ENCODE measurements around the gene DDX41.
"Not testable (repeated sequence)": the region's sequence is repeated elsewhere in the genome, so short reads cannot be mapped to it uniquely, and the experiment has no call there.

The DDX41 gene

DNA sequence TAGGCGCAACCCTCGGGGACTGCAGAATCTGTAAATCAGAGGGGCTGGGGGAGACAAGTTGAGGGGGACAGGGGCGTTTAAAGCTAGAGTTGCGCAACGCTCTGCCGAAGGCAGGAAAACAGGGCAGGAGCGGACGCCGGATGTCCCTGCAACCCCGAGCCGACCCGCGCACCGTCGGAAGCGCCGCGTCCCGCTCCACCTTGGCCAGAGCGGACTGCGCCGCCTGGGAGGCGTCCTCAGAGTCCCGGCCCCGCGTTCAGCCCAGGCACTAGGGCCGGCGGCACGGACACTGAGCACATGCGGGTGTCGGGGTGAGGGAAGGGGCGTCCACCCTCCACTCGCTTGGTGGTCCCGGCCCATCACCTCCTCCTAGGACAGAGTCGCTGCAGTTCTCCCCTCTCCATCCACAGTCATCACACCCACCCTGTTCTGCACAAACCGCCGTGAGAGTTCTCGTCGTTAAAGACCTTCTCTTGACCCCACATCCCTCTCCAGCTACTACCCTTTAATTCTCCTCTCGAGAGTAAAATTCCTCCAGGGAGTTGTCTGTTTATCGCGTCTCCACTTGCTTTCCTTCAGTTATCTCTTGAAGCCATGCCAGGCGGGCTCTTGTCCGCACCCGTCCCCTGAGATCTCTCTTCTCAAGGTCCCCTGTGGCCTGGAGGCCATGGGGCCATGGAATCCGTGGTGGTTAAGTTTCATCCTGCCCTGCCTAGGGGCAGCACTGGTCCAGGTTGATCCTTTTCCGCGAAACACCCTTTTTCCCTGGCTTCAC lies 18.6 kb downstream of the DDX41 start:
- no peak for DNase-seq (ENCODE audit: low read depth, low spot score)

DNA sequence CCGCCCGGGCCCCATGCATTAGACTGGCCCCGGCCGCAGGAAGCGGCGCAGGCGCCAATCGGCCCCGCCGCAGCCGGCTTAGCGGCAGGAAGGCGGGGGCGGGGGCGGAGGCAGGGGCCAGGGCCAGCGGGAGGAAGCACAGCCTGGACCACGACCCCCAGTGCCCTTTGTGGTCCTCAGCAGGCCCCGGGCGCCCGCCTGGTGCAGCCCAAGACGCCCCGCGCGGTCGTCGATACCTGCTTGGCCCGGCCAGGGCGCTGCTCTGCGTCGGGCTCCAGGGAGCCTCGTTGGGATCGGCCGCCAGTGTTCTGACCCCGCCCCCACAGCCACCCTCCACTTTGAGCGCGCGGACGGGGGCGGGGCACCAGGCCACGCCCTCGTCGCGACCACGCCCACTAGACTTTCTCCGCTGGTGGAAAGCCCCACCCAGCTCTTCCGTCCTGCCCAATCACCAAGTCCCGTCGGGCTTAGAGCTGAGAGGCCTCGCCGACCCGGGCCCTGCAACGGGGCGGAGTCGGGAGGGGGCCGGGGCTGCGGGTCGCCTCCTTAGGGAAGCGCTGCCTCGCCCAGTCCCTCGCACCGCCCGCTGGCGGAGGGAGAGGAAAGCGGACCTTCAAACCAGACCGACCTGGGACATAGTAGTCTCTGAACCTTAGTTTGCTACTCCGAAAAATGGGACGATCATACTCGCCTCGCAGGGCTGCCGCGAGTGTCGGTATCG lies 19.3 kb downstream of the DDX41 start, which contains the start of gene PDLIM7:
Gene PDLIM7, minus strand, starts transcription at position 313 of the 721 bp plus-strand sequence. CDS start 1,092 bp downstream, outside the sequence.
- DNase-seq (ENCODE audit: low read depth, low spot score), result peak; percentile 100

DNA sequence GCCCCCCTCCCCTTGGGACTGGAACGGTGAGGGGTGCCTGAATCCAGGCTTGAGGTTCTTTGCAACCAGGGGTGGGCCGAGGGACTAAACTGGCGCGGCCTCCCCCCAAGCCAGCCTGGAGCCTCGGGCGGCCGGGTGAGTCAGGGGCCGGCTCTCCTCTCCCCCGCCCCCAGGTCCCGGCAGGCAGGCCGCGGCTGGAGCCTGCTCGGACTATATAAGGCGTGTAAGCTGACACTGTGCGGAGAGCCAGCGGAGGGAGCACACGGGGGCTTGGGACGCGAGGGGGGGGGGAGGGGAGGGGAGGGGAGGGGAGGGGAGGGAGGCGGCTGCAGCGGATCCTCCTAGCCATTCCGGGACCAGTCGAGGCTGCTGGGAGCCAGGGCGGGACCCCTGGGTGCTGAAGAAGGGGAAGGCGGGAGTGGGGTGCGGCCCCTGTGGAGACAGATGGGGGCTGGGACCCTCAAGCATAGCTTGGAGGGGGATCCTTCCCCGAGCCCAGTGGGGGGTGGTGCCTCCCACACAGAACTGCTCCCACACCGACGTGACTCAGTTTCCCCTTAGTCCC lies 20.0 kb downstream of the DDX41 start:
- peak; percentile 94 for DNase-seq (ENCODE audit: low read depth, low spot score)

DNA sequence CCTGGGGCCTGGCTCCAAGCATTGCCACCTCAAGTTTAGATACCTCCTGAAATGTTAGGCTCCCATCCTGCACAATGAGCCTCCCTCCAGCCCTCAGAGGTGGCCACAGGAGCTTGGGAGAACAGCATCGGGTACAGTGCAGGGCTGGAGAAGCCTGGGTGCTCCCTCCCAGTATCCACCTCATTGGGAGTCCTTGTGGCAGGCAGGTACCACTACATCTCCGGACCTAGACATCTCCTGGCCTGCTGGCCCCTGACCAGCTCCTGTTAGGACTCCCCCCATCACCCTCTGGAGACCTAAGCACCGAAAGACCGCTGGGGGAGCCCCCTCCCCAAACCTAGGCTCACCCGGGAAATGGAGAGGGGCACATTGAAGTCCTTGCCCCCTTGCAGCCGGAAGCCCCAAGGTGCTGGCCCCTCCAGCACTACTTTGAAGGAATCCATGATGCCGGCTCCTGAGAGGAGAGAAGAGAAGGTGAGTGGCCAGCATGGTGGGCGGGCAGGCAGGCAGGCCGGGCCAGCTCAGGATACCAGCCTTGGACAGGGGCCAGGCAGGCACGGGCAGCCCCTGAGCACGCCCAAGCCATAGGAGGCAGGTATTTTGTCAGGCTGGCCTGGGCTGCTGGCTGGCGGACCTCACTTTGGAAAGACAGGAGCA lies 20.6 kb downstream of the DDX41 start:
- peak; percentile 71 for DNase-seq (ENCODE audit: low read depth, low spot score)

DNA sequence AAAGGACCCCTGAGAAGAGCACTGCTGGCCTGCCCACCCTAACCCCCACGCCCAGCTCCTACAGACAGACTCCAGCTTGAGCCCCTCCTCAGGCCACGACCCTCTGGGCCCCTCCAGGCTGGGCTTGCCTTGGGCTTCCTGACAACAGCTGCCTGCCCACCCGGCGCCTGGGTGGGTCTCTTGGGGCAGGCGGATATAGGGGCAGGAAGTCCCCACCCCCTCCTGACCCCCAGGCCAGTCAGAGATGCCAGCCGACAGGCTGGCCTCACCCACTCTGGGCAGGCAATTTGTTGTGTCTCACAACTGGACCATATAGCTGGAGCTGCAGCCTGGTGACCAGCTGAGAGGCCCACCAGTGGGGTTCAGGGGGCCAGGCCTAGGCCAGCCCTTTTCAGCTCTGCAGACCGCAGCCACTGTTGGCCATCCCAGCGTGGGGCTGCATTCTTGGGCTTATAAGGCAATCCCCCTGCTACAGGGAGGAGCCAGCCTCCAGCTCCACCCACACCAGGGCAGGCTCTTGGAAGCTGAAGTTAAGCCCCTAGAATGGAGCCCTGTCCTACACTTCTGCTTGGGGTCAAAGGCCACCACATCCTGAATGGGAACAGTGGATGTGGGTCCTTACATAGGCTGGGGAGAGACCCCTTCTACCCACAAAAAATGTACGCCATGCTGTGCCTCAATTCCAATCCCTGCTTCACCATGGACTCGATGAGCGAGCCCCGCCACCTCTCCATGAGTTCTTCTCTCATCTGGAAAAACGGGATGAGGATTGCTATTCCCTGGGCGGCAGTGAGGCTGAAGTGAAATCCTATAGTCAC lies 21.3 kb downstream of the DDX41 start:
- DNase-seq (ENCODE audit: low read depth, low spot score), result peak; percentile 90

DNA sequence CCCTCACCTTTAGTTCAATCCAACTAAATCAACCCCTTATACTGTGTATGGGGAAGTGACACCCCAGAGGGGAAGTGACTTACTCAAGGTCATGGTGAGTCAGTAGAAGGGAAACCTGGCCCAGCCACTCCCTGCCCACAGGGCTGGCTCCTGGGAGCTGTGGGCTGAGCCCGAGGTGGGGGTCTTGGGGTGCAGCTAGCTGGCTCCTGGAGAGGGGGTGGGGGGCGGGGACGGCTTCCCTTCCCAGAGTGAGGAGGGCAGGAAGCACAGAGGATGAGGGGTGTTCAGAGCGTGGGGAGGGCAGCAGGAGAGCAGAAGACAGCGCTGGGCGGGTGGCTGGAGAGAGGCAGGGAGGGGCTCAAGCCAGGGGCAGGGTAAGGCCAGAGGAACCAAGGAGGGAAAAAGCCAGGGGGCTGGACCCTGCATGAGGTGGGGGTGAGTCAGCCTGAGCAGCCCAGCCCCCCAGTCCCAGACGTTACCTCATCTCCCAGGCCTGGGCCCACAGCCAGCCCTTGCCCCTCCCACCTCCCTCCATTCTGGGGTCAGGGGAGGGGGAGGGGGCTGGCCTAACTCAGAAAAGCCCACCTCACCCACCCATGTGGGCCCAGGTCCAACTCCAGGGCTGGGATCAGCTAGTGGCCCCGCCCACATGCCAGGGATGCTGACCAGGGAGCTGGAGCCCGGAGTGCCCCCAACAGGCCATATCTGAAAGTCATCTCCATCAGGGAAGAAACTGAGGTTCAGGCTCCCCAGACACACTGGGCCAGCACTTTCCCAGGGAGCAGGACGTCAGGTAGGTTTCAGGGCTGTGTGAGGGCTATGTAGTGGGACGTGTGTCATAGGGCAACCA lies 22.2 kb downstream of the DDX41 start:
- DNase-seq (ENCODE audit: low read depth, low spot score), result peak; percentile 80

DNA sequence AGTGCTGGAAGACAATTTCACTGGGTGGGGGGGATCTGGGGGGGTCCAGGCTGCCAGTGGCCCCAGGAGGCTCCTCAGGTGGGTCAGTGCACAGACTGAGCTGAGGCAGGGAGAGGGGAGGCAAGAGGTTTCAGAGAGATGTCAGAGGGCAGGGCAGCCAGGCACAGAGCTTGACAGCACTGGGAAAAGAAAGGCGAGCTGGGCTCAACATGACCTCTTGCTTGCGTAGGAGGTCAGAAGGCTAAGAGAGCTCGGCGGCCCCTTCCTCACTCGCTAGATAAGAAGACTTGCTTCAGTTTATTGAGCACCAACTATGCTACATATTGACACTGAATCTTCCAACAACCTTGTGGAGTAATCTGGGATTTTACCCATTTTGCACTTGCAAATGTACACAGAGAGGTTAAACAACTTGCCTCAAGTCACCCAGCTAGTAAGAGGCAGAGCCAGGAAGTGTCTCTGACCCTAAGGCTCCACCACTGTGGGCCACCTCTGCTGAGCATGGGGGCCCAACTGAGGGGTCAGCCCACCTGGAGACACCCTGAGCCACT lies 22.9 kb downstream of the DDX41 start:
- no peak for DNase-seq (ENCODE audit: low read depth, low spot score)

DNA sequence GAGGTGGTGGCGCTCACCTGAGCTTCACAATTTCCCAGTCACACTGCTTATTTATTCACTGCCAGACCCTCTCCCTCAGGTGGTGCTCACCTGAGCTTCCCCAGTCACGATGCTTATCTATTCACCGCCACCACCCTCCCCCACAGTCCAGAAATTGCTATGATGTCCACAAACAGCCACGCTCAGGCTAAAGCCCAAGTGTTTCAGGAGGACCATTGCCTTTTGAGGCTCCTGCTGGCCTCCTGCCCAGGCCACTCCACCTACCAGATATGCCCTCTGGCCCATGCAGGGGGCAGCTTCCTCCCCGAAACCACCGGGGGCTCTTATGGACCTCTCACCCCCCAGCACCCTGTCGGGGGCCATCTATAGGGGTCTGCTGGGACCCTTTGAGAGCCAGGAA lies 23.9 kb downstream of the DDX41 start:
- DNase-seq (ENCODE audit: low read depth, low spot score), result no peak

DNA sequence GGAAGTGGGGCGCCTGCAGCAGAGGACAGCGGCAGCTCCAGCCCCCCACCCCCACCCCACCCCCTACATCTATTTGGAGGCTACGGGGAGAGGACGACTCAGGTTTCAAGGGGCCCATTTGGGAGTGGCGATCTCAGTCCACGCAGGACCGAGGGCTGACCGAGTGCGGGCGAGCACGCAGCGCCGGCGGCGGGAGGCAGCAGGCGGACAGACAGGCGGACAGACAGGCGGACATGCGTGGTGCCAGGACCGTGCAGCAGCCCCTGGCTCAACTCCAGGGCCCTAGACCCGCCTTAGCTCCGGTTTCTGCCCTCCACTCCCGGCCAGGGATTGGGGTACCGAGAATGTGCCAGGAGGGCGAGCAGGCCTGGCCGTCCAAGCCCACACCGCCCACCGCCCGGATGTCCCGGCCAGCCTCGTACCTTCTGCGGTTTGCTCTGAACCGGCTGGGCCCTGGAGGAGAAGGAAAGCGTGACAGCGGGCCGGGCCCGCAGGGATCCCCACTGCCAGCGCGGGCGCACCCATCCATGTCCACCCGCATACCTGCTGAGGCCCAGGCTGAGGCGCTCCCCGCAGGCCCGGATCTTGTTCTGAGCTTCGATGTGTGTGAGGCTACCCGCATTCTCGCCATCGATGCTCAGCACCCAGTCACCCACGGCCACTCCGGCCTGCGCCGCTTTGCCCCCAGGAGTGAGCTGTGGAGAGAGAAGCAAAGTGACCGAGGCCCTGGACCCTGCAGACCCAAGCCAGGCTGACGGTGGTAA lies 24.6 kb downstream of the DDX41 start:
- DNase-seq (ENCODE audit: low read depth, low spot score), result no peak

DNA sequence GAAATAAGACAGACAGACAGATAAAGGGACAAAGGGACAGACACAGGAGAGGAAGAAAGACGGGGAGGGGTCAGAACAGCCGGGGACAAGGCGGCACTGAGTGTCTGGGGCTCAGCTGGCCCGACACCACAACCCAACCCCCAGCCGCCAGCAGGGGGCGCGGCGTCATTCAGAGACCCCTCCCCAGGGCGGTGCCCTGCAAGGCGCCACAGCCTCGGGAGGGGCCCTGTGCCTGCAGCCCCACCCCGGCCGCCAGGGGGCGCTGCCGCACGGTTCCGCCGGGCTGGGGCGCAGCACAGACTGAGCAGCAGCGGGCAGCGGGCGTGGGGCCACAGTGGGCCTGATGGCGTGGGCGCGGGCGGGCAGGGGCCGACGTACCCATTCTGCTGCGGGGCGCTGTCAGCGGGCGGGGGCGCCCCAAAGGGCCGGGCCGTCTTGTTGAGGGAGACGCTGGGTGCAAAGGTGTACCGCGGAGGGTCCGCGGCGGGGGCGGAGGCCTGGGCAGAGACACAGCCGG lies 25.3 kb downstream of the DDX41 start:
- peak; percentile 95 for DNase-seq (ENCODE audit: low read depth, low spot score)

DNA sequence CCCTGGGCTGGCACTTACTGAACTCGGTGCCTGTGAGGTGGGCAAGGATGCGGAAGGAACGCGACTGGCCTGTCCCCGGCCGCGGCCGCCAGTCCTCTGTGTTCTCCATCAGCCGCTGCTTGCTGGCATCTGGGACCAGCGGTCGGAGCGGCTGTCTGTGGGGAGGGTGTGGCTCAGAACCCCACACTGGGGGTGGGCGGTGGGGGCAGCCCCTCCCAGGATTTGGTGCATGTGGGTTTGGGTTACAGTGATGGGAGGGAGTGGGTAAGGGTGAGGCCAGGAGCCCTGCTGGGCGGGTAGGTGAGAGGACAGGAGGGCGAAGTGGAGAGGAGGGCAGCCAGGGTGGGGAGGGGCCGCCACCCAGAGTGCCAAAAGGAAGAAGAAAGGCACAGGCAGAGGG lies 25.8 kb downstream of the DDX41 start:
- no peak for DNase-seq (ENCODE audit: low read depth, low spot score)

DNA sequence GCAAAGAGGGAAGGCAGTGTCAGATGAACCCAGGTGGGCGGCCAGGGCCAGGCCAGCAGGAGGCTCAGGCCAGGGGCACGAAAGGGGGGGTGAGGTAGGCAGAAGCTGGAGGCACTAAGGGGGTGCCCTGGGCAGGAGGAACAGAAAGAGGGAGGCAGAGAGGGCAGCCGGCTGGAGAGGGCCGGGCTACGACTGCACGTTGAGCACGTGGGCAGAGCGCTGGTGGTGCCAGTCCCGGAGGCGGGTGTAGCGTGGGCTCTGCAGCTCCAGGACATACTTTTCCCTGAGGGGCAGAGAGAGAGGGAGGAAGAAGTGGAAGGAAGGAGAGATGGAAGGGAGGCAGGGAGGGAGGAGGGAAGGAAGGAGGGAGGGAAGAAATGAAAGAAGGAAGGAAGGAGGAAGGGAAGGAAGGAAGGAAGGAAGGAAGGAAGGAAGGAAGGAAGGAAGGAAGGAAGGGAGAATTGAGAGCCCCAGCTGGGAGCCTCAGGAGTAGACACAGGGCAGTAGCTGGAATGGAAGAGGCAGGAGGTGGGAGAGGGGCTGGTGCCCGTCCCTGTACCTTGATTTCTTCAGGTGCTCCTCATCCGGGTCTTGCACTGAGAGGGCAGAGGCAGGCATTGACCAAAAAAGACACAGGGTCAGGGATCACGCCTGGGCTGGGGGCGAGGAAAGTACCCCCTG lies 26.3 kb downstream of the DDX41 start:
- no peak for DNase-seq (ENCODE audit: low read depth, low spot score)

DNA sequence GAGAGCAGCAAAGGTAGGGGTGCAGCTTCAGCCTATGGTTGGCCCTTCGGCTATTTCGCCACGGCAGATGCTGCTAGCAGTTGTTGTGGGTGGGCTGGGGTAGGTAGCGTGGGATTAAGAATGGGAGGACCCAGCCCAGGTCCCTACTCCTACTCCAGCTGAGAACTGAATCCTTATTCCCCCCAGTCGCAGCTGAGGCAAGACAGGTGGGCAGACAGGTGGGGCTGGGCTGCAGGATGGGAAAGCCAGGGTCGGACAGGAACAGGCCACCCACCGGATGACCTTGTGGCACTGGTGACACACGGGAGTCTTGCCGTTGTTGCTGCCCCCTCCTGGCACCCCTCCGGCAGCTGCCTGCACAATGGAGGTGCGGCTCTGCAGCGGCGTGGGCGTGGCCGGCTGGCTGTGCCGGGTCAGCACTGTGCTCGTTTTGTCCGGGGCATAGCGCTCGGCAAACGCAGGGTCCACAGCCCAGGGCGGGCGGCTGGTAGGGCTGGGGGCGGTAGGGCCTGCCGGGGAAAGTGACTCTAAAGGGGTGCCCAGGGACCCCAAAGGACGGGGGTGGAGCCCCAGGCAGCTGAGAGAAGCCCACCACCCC lies 27.5 kb downstream of the DDX41 start:
- DNase-seq (ENCODE audit: low read depth, low spot score), result no peak

DNA sequence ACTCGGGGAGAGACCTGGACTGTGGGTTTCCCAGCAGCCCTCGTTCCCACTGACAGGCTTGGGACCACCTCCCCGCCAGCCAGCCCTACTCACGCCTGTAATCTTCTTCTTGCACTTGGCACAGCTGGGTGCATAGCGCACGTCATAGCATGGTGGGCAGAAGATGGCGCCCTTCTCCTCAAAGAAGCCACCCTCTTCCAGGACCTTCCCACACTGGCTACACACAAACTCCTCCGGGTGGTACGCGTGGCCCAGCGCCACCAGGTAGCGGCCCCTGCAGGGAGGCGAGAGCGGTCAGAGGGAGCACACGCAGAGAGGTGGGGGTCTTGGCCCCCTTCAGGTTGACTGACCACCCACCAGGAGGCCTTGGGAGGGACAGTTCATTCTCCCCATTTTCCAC lies 28.8 kb downstream of the DDX41 start:
- no peak for DNase-seq (ENCODE audit: low read depth, low spot score)

DNA sequence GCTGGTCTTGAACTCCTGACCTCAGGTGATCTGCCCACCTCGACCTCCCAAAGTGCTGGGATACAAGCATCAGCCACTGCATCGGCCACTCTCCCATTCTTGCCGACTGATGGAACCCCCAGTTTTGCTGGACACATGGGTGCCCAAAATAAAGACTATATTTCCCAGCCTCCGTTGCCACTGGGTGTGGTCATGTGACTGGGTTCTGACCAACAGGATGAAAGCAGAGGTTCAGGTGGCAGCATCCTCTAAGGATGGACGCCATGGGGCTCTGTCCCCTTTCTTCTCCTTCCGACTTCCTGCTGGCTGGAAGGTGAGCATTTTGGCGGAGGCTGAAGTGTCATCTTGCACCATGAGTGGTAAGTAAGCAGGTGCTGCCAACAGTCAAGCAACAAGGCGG lies 29.6 kb downstream of the DDX41 start:
- DNase-seq (ENCODE audit: low read depth, low spot score), result no peak

DNA sequence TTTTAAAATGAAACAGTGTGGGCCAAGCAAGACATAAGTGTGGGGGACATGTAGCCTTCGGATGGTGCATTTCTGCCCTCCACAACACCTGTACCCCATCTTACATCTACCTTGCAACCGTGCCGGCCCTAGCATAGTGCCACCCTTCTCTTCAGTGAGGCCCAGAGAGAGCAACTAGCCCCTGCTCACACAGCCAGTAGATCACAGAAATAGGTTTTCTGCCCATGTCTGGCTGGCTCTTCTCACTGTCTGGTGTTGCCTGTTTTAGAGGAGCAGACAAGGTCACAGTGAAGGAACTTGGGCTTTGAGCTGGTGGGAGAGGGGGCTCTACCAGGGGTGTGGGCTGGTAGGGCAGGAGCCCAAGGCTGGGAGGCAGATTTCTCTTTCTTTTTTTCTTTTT lies 30.5 kb downstream of the DDX41 start:
- DNase-seq (ENCODE audit: low read depth, low spot score), result no peak

DNA sequence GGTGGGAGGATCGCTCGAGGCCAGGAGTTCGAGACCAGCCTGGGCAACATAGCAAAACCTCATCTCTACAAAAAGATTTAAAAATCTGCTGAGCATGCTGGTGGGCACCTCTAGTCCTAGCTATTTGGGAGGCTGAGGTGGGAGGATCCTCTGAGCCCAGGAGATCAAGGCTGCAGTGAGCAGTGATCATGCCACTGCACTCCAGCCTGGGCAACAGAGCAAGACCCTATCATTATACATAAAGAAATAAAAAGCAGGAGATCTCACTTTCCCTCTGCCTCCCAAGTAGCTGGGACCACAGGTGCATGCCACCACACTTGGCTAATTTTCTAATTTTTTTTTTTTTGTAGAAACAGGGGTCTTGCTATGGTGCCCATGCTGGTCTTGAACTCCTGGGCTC lies 31.0 kb downstream of the DDX41 start:
- not testable (repeated sequence) for DNase-seq (ENCODE audit: low read depth, low spot score)

DNA sequence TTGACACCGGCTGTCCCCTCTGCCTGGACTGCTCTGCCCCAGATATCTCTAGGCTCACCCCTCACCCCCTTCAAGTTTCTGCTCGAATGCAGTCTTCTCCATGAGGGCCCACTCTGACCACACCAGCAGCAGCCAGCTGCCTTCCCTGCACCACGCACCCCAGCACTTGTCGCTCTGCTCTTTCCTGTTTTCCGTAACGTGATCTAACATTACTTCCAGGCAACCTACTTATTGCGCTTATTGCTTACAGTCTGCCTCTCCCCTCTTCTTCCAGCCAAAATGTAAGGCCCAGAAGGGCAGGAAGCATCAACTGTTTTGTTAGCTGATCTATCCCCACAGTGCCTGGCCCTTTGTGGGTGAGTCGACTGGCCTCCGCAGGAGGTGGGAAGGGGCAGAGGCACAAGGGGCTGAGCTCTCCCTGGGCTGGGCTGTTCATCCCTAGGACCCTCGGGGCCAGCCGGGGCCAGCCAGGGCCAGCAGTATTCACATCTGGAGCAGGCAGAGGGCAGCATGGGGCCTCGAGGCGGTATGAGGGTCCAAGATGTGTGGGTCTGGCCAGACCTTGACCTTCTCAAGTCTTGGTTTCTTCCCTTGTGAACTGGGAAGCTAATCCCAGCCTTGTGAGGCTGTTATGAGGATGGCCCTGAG lies 31.7 kb downstream of the DDX41 start:
- no peak for DNase-seq (ENCODE audit: low read depth, low spot score)

Data from ELF-1 (cell line).